SK-N-SH (cell line): ENCODE measurements around the gene SECISBP2L. TPM values are rescaled to one million over a fixed set of nuclear protein-coding genes. Genes with fewer than 3 reads are reported as not detected.

Experiments
- CTCF ChIA-PET: fragments of 300-600, 350-600 bp; formaldehyde crosslinking; extraction: SDS; loops from one replicate; lab custom pipeline; 2021; lab: Yijun Ruan, JAX
- POLR2A ChIA-PET: fragments of 350-600 bp; sonication (Branson Sonifier 250); formaldehyde crosslinking; extraction: SDS; loops from one replicate; lab custom pipeline; 2020; ENCODE audit warnings: antibody characterized with exemption, inconsistent platforms; lab: Yijun Ruan, JAX
- DNase-seq: peaks from one replicate; pipeline ENCODE4 v3.0.0; 2012
- H2AFZ ChIP-seq: fragments of 200-600 bp; sonication (generic); 2 replicates; pipeline ENCODE4 v1.8.1; 2016; ENCODE audit warnings: antibody characterized with exemption, mild to moderate bottlenecking, low read depth
- H3F3A ChIP-seq: fragments of 200-600 bp; sonication (generic); replicated peaks from 2 replicates; pipeline ENCODE3; 2016; ENCODE audit warnings: antibody characterized with exemption, mild to moderate bottlenecking; ENCODE audit not compliant: insufficient read depth
- H3K27ac ChIP-seq, 2 experiments: fragments of 200-500 bp in 1 of 2; fragments of 200-600 bp in 1 of 2; sonication (Bioruptor generic) in 1 of 2; sonication (generic), shearing (Covaris generic) in 1 of 2; 2 replicates each; pipeline versions ENCODE4 v1.5.1 to v1.6.1; 2014 to 2016; ENCODE audit warnings: low read depth in 2 of 2, inconsistent platforms in 1 of 2, low read length in 1 of 2, mild to moderate bottlenecking in 1 of 2, mixed read lengths in 1 of 2
- H3K27me3 ChIP-seq: fragments of 200-600 bp; sonication (generic), shearing (Covaris generic); 2 replicates; pipeline ENCODE4 v1.6.1; 2016; ENCODE audit warnings: mixed run types; ENCODE audit not compliant: insufficient read depth
- H3K36me3 ChIP-seq, 2 experiments: fragments of 200-500 bp in 1 of 2; fragments of 200-600 bp in 1 of 2; sonication (Bioruptor generic) in 1 of 2; sonication (generic) in 1 of 2; replicated peaks in 1 of 2; 2 replicates each; pipeline versions ENCODE3 to v1.5.1; 2014 to 2016; ENCODE audit warnings: low read length in 1 of 2, mild to moderate bottlenecking in 1 of 2; ENCODE audit not compliant: insufficient read depth in 2 of 2, control insufficient read depth in 1 of 2
- H3K4me1 ChIP-seq, 2 experiments: fragments of 200-500 bp in 1 of 2; fragments of 200-600 bp in 1 of 2; sonication (Bioruptor generic) in 1 of 2; sonication (generic), shearing (Covaris generic) in 1 of 2; 2 replicates each; pipeline versions ENCODE4 v1.5.1 to v1.6.1; 2014 to 2016; ENCODE audit warnings: low read depth in 1 of 2, low read length in 1 of 2, mixed run types in 1 of 2; ENCODE audit not compliant: insufficient read depth in 2 of 2, control insufficient read depth in 1 of 2
- H3K4me2 ChIP-seq: fragments of 200-600 bp; sonication (generic), shearing (Covaris generic); 2 replicates; pipeline ENCODE4 v1.6.1; 2017; ENCODE audit warnings: mixed run types
- H3K4me3 ChIP-seq, 2 experiments: fragments of 200-500 bp in 1 of 2; fragments of 200-600 bp in 1 of 2; sonication (Bioruptor generic) in 1 of 2; sonication (generic), shearing (Covaris generic) in 1 of 2; 2 replicates each; pipeline versions ENCODE4 v1.5.1 to v1.8.1; 2014 to 2016; ENCODE audit warnings: low read depth in 2 of 2, inconsistent platforms in 1 of 2, low read length in 1 of 2, mild to moderate bottlenecking in 1 of 2, mixed read lengths in 1 of 2, moderate library complexity in 1 of 2
- H3K79me2 ChIP-seq: fragments of 200-600 bp; sonication (generic); 2 replicates; pipeline ENCODE4 v1.8.1; 2017; ENCODE audit warnings: mild to moderate bottlenecking; ENCODE audit not compliant: insufficient read depth
- H3K9ac ChIP-seq: fragments of 200-600 bp; sonication (generic); 2 replicates; pipeline ENCODE4 v1.6.1; 2017; ENCODE audit warnings: mixed run types
- H3K9me2 ChIP-seq: fragments of 200-600 bp; sonication (generic); 2 replicates; pipeline ENCODE4 v1.6.1; 2017; ENCODE audit warnings: mixed run types
- H3K9me3 ChIP-seq: fragments of 200-600 bp; sonication (generic); 2 replicates; pipeline ENCODE4 v1.6.1; 2017; ENCODE audit warnings: mixed run types, mild to moderate bottlenecking, moderate library complexity
- H4K20me1 ChIP-seq: fragments of 200-600 bp; sonication (generic); 2 replicates; pipeline ENCODE4 v1.6.1; 2017; ENCODE audit warnings: mild to moderate bottlenecking, mixed run types; ENCODE audit not compliant: insufficient read depth
- ELF1 ChIP-seq: IDR thresholded peaks from 2 replicates; pipeline ENCODE4 v1.4.0; 2012
- EP300 ChIP-seq, 2 experiments: IDR thresholded peaks; 2 replicates each; pipeline versions ENCODE4 v1.4.0 to v1.6.1; 2012; ENCODE audit warnings: borderline replicate concordance in 1 of 2, low read depth in 1 of 2, low read length in 1 of 2
- FOSL2 ChIP-seq: IDR thresholded peaks from 2 replicates; pipeline ENCODE4 v1.4.0; 2012; ENCODE audit warnings: low read depth, mild to moderate bottlenecking, moderate library complexity, borderline replicate concordance
- FOXM1 ChIP-seq: IDR thresholded peaks from 2 replicates; pipeline ENCODE4 v1.4.0; 2012; ENCODE audit warnings: low read depth, mild to moderate bottlenecking
- GABPA ChIP-seq: IDR thresholded peaks from 2 replicates; pipeline ENCODE4 v1.4.0; 2012; ENCODE audit warnings: low read depth, mild to moderate bottlenecking
- GATA2 ChIP-seq: sonication (generic); formaldehyde crosslinking; IDR thresholded peaks from 2 replicates; pipeline ENCODE4 v1.5.0; 2020; ENCODE audit warnings: mild to moderate bottlenecking, missing genetic modification reagents
- JUND ChIP-seq: IDR thresholded peaks from 2 replicates; pipeline ENCODE4 v1.4.0; 2012
- MEF2A ChIP-seq: IDR thresholded peaks from 2 replicates; pipeline ENCODE4 v1.4.0; 2012; ENCODE audit warnings: low read depth, borderline replicate concordance
- MXI1 ChIP-seq: IDR thresholded peaks from 2 replicates; pipeline ENCODE4 v1.6.1; 2012; ENCODE audit warnings: mild to moderate bottlenecking, low read depth, low read length, improper control_type of control experiment
- NRF1 ChIP-seq: IDR thresholded peaks from 2 replicates; pipeline ENCODE4 v1.6.1; 2012; ENCODE audit warnings: low read depth, mild to moderate bottlenecking, low read length
- POLR2AphosphoS5 ChIP-seq: IDR thresholded peaks from 2 replicates; pipeline ENCODE4 v1.6.1; 2012; ENCODE audit warnings: low read depth, low read length
- RAD21 ChIP-seq: IDR thresholded peaks from 2 replicates; pipeline ENCODE4 v1.6.1; 2012; ENCODE audit warnings: mild to moderate bottlenecking, low read length
- RXRA ChIP-seq: IDR thresholded peaks from 2 replicates; pipeline ENCODE4 v1.4.0; 2012; ENCODE audit warnings: low read depth, mild to moderate bottlenecking, borderline replicate concordance
- SIN3A ChIP-seq: IDR thresholded peaks from 2 replicates; pipeline ENCODE4 v1.6.1; 2012; ENCODE audit warnings: low read depth, mild to moderate bottlenecking, low read length, moderate library complexity, borderline replicate concordance
- SMC3 ChIP-seq: IDR thresholded peaks from 2 replicates; pipeline ENCODE4 v1.6.1; 2012; ENCODE audit warnings: low read depth, low read length, improper control_type of control experiment
- TAF1 ChIP-seq: IDR thresholded peaks from 2 replicates; pipeline ENCODE4 v1.6.1; 2012; ENCODE audit warnings: low read depth, mild to moderate bottlenecking, low read length, moderate library complexity, borderline replicate concordance
- USF1 ChIP-seq: IDR thresholded peaks from 2 replicates; pipeline ENCODE4 v1.4.0; 2012; ENCODE audit warnings: low read depth, borderline replicate concordance
- YY1 ChIP-seq: IDR thresholded peaks from 2 replicates; pipeline ENCODE4 v1.4.0; 2012; ENCODE audit warnings: low read depth, mild to moderate bottlenecking
- ZBTB33 ChIP-seq: IDR thresholded peaks from 2 replicates; pipeline ENCODE4 v1.4.0; 2012; ENCODE audit warnings: low read depth, borderline replicate concordance
- WGBS: methylation state at CpG from one replicate; pipeline ENCODE4 v1.1.6; 2017; ENCODE audit warnings: low lambda C conversion rate; 5-methylcytosine and 5-hydroxymethylcytosine counted together
- polyA plus RNA-seq, 3 experiments: library from polyadenylated mRNA; depleted of rRNA; stranded (reverse); fragments of >200 nt; gene quantifications; 2 replicates each; pipeline ENCODE4 v1.2.3, GENCODE V29; 2012

SECISBP2L gene
- polyA plus RNA-seq, 1 of the 3 experiments (the other 2 are of a cell fraction): 6.0 TPM

- Histone ChIP-seq H3K9me2 (no peaks in the 10 kb centered on the region), H3K4me1 (peaks cover 0 to 15% of the 10 kb centered on the region in 2 experiments; a peak in 2 of 4 replicates), H4K20me1 (no peaks in the 10 kb centered on the region), H3K9me3 (no peaks in the 10 kb centered on the region), H3K27ac (peak overlapping the region in 1 of 2 experiments; percentile 16; a peak in 2 of 4 replicates), H3K4me2 (peak overlapping the region; percentile 93; the same call in 1 of the 2 replicates), H3F3A (peaks cover 3% of the 10 kb centered on the region), H3K27me3 (no peaks in the 10 kb centered on the region), H3K79me2 (no peaks in the 10 kb centered on the region), H2AFZ (peak overlapping the region; percentile 97), H3K36me3 (no peaks in the 10 kb centered on the region), H3K4me3 (no peak overlapping the region), H3K9ac (no peak overlapping the region)
- ChIA-PET CTCF (interaction anchor here (0.9 to 5.3 kb wide), 13 partner anchors 8 to 169 kb away, joined by 3 to 60 read pairs (median 6); partner anchors contain the start of genes EID1, SECISBP2L and SHC4), POLR2A (interaction anchor here (1.1 to 2.5 kb wide), 2 partner anchors 12 to 16 kb away, joined by 3 to 23 read pairs; partner anchors contain the start of gene SHC4)
- DNase-seq: no peak
- WGBS: 98% methylated on average over 14 of the region's 17 CpGs
- TF ChIP-seq NRF1 (no peak), GATA2 (CRISPR knock-in tag) (no peak), POLR2AphosphoS5 (no peak), JUND (no peak), YY1 (no peak), MEF2A (no peak), FOXM1 (no peak), SIN3A (no peak), FOSL2 (no peak), SMC3 (no peak), MXI1 (no peak), EP300 (IDR thresholded peaks at IDR 0.05; ENCODE audit: borderline replicate concordance in 1 of 2, low read depth in 1 of 2, low read length in 1 of 2) (no peak), RAD21 (no peak), RXRA (no peak), ELF1 (no peak), TAF1 (no peak), ZBTB33 (no peak), GABPA (no peak), USF1 (no peak)
Measured at GRCh38 chr15:48976444-48977088, 69.7 kb downstream of the SECISBP2L start.
